Upper lobe of left lung (tissue), 4 donors: ENCODE results near the gene SSBP3.

ENCODE experiments used
- POLR2A ChIP-seq, 4 donors: fragments of 450-650 bp; IDR thresholded peaks; one replicate each; pipeline ENCODE4 v1.5.1; 2016 to 2017; ENCODE audit warnings: antibody characterized with exemption in 4 of 4, mild to moderate bottlenecking in 2 of 4
- TF ChIP-seq, protein P1 (sequence below), 6 experiments: fragments of 450-650 bp in 4 of 6; fragments of 200-600 bp in 2 of 6; sonication (generic) in 2 of 6; IDR thresholded peaks; one replicate each; pipeline ENCODE4 v1.5.1; 2016 to 2019; ENCODE audit warnings: antibody characterized with exemption in 6 of 6

DNA sequence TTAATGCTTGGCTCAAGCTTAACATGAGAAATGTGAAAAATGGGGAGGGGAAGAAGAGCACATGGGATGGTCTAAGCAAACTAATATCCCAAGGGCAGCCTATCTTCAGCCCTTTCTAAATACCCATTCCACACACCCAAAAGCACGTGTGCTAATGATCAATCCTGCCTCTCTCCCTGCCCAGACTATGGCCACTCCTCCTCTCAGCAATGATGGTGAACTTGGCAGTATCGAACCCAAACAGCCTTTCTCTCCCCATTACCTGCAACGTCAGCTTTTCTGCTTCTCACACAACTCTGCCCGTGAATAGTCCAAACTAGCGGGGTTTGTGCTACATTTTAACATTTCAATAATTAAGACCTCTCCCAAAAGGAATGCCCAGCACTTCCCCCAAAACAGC, 41.6 kb downstream of the SSBP3 start:
- TF ChIP-seq POLR2A (IDR thresholded peaks at IDR 0.05) = no peak
- TF ChIP-seq, protein P1, sequence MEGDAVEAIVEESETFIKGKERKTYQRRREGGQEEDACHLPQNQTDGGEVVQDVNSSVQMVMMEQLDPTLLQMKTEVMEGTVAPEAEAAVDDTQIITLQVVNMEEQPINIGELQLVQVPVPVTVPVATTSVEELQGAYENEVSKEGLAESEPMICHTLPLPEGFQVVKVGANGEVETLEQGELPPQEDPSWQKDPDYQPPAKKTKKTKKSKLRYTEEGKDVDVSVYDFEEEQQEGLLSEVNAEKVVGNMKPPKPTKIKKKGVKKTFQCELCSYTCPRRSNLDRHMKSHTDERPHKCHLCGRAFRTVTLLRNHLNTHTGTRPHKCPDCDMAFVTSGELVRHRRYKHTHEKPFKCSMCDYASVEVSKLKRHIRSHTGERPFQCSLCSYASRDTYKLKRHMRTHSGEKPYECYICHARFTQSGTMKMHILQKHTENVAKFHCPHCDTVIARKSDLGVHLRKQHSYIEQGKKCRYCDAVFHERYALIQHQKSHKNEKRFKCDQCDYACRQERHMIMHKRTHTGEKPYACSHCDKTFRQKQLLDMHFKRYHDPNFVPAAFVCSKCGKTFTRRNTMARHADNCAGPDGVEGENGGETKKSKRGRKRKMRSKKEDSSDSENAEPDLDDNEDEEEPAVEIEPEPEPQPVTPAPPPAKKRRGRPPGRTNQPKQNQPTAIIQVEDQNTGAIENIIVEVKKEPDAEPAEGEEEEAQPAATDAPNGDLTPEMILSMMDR (IDR thresholded peaks at IDR 0.05) = no peak
